ENCODE data around the gene IQCN. TPM values are rescaled to one million over a fixed set of nuclear protein-coding genes. Genes with fewer than 3 reads are reported as not detected.

Gene IQCN
- total and polyA plus RNA-seq, 2 donors (not counting 1 experiment from before 2014, with no cell fraction given), result 52.0 to 63.6 TPM

GRCh38 chr19:18274781-18275356 lies 617 bp upstream of the IQCN start:
- ChIA-PET POLR2A (interaction anchor here (0.9 to 1.8 kb wide), 5 partner anchors 17 to 54 kb away, joined by 3 to 7 read pairs (median 5); partner anchors contain the start of gene LSM4), CTCF (interaction anchor here (0.9 to 1.8 kb wide), 6 partner anchors 20 to 83 kb away, joined by 3 to 15 read pairs (median 5); a partner anchor contains a TSS)
- intact Hi-C loops (cut with micrococcal nuclease), result no loop called here
- H3K27me3 Mint-ChIP-seq, result no peaks in the 10 kb centered on the region
- Histone ChIP-seq H4K20me1 (ENCODE audit: control insufficient read depth, insufficient read depth, low read length, poor library complexity, severe bottlenecking) (peaks cover 97% of the 10 kb centered on the region), H3K4me3 (ENCODE audit: control extremely low read depth in 1 of 5, extremely low read depth in 1 of 5, insufficient read depth in 1 of 5, low read depth in 2 of 5, low read length in 4 of 5) (no peak overlapping the region), H3K36me3 (replicated peaks in 1 of 2; ENCODE audit: control extremely low read depth in 1 of 2, control insufficient read depth in 1 of 2, extremely low read depth in 1 of 2, insufficient read depth in 2 of 2, low read length in 1 of 2) (peaks cover 0 to 41% of the 10 kb centered on the region in 2 experiments), H3K27ac (ENCODE audit: low read length in 2 of 2) (no peak overlapping the region), H3K27me3 (replicated peaks in 1 of 4; ENCODE audit: control extremely low read depth in 1 of 4, control insufficient read depth in 3 of 4, insufficient read depth in 4 of 4, low read length in 3 of 4) (no peaks in the 10 kb centered on the region), H3K9ac (ENCODE audit: low read length) (no peak overlapping the region), H3K4me1 (ENCODE audit: control insufficient read depth in 2 of 2, insufficient read depth in 2 of 2, low read length in 2 of 2) (peaks cover 11 to 33% of the 10 kb centered on the region in 2 donors), H3K79me2 (ENCODE audit: control insufficient read depth, insufficient read depth, low read length) (peaks cover 84% of the 10 kb centered on the region), H2AFZ (ENCODE audit: insufficient read depth, low read depth, low read length, poor library complexity, severe bottlenecking) (no peak overlapping the region), H3K9me3 (ENCODE audit: control extremely low read depth in 1 of 3, control insufficient read depth in 2 of 3, insufficient read depth in 1 of 3, low read length in 2 of 3) (peaks cover 0 to 3% (median 0%) of the 10 kb centered on the region in 3 donors), H3K4me2 (replicated peaks; ENCODE audit: low read depth, low read length, poor library complexity, severe bottlenecking) (peak overlapping the region; percentile 3)
- H3K4me3 Mint-ChIP-seq, result no peak overlapping the region
- DNase-seq (no peak), ATAC-seq (ENCODE audit: low read depth) (no peak)
- H3K27ac Mint-ChIP-seq, result no peak overlapping the region
- WGBS (ENCODE audit: insufficient coverage), result 91% methylated on average over 10 of the region's 13 CpGs
- no peaks in the 10 kb centered on the region for H3K9me3 Mint-ChIP-seq (ENCODE audit: insufficient read depth)
- H3K4me1 Mint-ChIP-seq, result peaks cover 39% of the 10 kb centered on the region
- TF ChIP-seq EZH2 (IDR thresholded peaks at IDR 0.05; ENCODE audit: borderline replicate concordance, insufficient read depth, low read depth, low read length, poor library complexity, severe bottlenecking) (no peak), CTCF (IDR thresholded peaks at IDR 0.05) (no peak)

GRCh38 chr19:18273561-18274218 lies 562 bp downstream of the IQCN start:
- Mint-ChIP-seq H3K9me3 (ENCODE audit: insufficient read depth) (no peaks in the 10 kb centered on the region), H3K27me3 (no peaks in the 10 kb centered on the region), H3K27ac (no peak overlapping the region), H3K4me1 (peaks cover 28% of the 10 kb centered on the region), H3K4me3 (no peak overlapping the region)
- H3K4me1 ChIP-seq (ENCODE audit: control insufficient read depth in 2 of 2, insufficient read depth in 2 of 2, low read length in 2 of 2), result peaks cover 4 to 25% of the 10 kb centered on the region in 2 donors
- H2AFZ ChIP-seq (ENCODE audit: insufficient read depth, low read depth, low read length, poor library complexity, severe bottlenecking), result no peak overlapping the region
- H4K20me1 ChIP-seq (ENCODE audit: control insufficient read depth, insufficient read depth, low read length, poor library complexity, severe bottlenecking), result peaks cover 93% of the 10 kb centered on the region
- ChIA-PET CTCF (interaction anchor here (0.9 to 1.4 kb wide), 4 partner anchors 13 to 65 kb away, joined by 3 to 4 read pairs (median 3); no protein-coding TSS in a partner anchor), POLR2A (interaction anchor here (0.9 to 1.5 kb wide), 3 partner anchors 22 to 57 kb away, joined by 3 to 5 read pairs (median 4); no protein-coding TSS in a partner anchor)
- peaks cover 0 to 33% of the 10 kb centered on the region in 2 experiments for H3K36me3 ChIP-seq (replicated peaks in 1 of 2; ENCODE audit: control extremely low read depth in 1 of 2, control insufficient read depth in 1 of 2, extremely low read depth in 1 of 2, insufficient read depth in 2 of 2, low read length in 1 of 2)
- H3K4me3 ChIP-seq (ENCODE audit: control extremely low read depth in 1 of 5, extremely low read depth in 1 of 5, insufficient read depth in 1 of 5, low read depth in 2 of 5, low read length in 4 of 5), result no peak overlapping the region
- WGBS (ENCODE audit: insufficient coverage), result 97% methylated on average over 7 of the region's 13 CpGs
- ATAC-seq (ENCODE audit: low read depth) (no peak), DNase-seq (peak; percentile 62)
- intact Hi-C loops (cut with micrococcal nuclease), result no loop called here
- H3K79me2 ChIP-seq (ENCODE audit: control insufficient read depth, insufficient read depth, low read length), result peaks cover 83% of the 10 kb centered on the region
- H3K9ac ChIP-seq (ENCODE audit: low read length), result no peak overlapping the region
- no peak for TF ChIP-seq EZH2 (IDR thresholded peaks at IDR 0.05; ENCODE audit: borderline replicate concordance, insufficient read depth, low read depth, low read length, poor library complexity, severe bottlenecking)
- TF ChIP-seq CTCF (IDR thresholded peaks at IDR 0.05), result no peak
- H3K27ac ChIP-seq (ENCODE audit: low read length in 2 of 2), result no peak overlapping the region
- no peaks in the 10 kb centered on the region for H3K27me3 ChIP-seq (replicated peaks in 1 of 4; ENCODE audit: control extremely low read depth in 1 of 4, control insufficient read depth in 3 of 4, insufficient read depth in 4 of 4, low read length in 3 of 4)
- H3K9me3 ChIP-seq (ENCODE audit: control extremely low read depth in 1 of 3, control insufficient read depth in 2 of 3, insufficient read depth in 1 of 3, low read length in 2 of 3), result peaks cover 0 to 3% (median 0%) of the 10 kb centered on the region in 3 donors
- H3K4me2 ChIP-seq (replicated peaks; ENCODE audit: low read depth, low read length, poor library complexity, severe bottlenecking), result no peak overlapping the region
